ENCODE measurements around the gene CCDC39. TPM values are rescaled to one million over a fixed set of nuclear protein-coding genes. Genes with fewer than 3 reads are reported as not detected.

Gene CCDC39
- total and polyA plus RNA-seq, 2 of the 13 experiments (the other 11 are each of a cell fraction or from before 2014, with no cell fraction given): not detected

GRCh38 chr3:180601688-180602666, 77.3 kb downstream of the CCDC39 start, which contains the start of gene TTC14 (continued):
- TF ChIP-seq HDAC6 (IDR thresholded peaks at IDR 0.05; ENCODE audit: low read depth, low read length) (no peak), ZHX2 (IDR thresholded peaks at IDR 0.05; ENCODE audit: low read depth) (peak; percentile 85), ZHX2 (CRISPR knock-in tag; IDR thresholded peaks at IDR 0.05; ENCODE audit: borderline replicate concordance) (no peak), HOXD1 (CRISPR knock-in tag; IDR thresholded peaks at IDR 0.05) (no peak), SAP130 (CRISPR knock-in tag; IDR thresholded peaks at IDR 0.05; ENCODE audit: low read depth) (peak; percentile 90), NFE2L1 (CRISPR knock-in tag; IDR thresholded peaks at IDR 0.05; ENCODE audit: borderline replicate concordance) (no peak), ZNF75D (CRISPR knock-in tag; IDR thresholded peaks at IDR 0.05; ENCODE audit: borderline replicate concordance) (no peak), MAX (IDR thresholded peaks at IDR 0.05) (peak; percentile 77), CCDC6 (CRISPR knock-in tag; IDR thresholded peaks at IDR 0.05) (peak; percentile 77; the same call in 1 of the 2 replicates), DBP (CRISPR knock-in tag; IDR thresholded peaks at IDR 0.05; ENCODE audit: not compliant biosample characterization) (peak; percentile 9), THAP11 (CRISPR knock-in tag; IDR thresholded peaks at IDR 0.05) (peak; percentile 96), CBX1 (IDR thresholded peaks at IDR 0.05; ENCODE audit: low read depth) (no peak), ATM (IDR thresholded peaks at IDR 0.05; ENCODE audit: borderline replicate concordance) (no peak), ZNF766 (CRISPR knock-in tag; IDR thresholded peaks at IDR 0.05; ENCODE audit: borderline replicate concordance) (0 out of 2 replicates have a peak, but pooled peaks have one; percentile 16), KDM6A (CRISPR knock-in tag; IDR thresholded peaks at IDR 0.05; ENCODE audit: low read depth) (no peak), MBNL3 (CRISPR knock-in tag; conservative IDR thresholded peaks at IDR 0.05) (no peak), NFKBIZ (CRISPR knock-in tag; IDR thresholded peaks at IDR 0.05) (0 out of 2 replicates have a peak, but pooled peaks have one; percentile 48), ZNF784 (CRISPR knock-in tag; IDR thresholded peaks at IDR 0.05; ENCODE audit: borderline replicate concordance) (peak; percentile 39; the same call in 1 of the 2 replicates), XRCC5 (optimal IDR thresholded peaks at IDR 0.05; ENCODE audit: low read length) (peak; percentile 62), TEAD3 (CRISPR knock-in tag; optimal IDR thresholded peaks at IDR 0.05; ENCODE audit: borderline replicate concordance) (peak; percentile 24), ZNF382 (CRISPR knock-in tag; IDR thresholded peaks at IDR 0.05; ENCODE audit: borderline replicate concordance) (no peak), ZNF224 (CRISPR knock-in tag; IDR thresholded peaks at IDR 0.05) (peak; percentile 69; the same call in 1 of the 2 replicates), ISX (CRISPR knock-in tag; conservative IDR thresholded peaks at IDR 0.05) (peak; percentile 90; the same call in 1 of the 2 replicates)

Data from HepG2 (cell line).